Measurements from ENCODE around the gene STN1.

- TF ChIP-seq CTCF (IDR thresholded peaks at IDR 0.05; ENCODE audit: low read depth, low read length) (no peak), EZH2phosphoT487 (IDR thresholded peaks at IDR 0.05; ENCODE audit: low read depth) (no peak)
Measured at GRCh38 chr10:103869336-103869735, 48.6 kb downstream of the STN1 start.

Measured in OCI-LY3 (cell line).